ENCODE results near the gene PIEZO2.

DNA sequence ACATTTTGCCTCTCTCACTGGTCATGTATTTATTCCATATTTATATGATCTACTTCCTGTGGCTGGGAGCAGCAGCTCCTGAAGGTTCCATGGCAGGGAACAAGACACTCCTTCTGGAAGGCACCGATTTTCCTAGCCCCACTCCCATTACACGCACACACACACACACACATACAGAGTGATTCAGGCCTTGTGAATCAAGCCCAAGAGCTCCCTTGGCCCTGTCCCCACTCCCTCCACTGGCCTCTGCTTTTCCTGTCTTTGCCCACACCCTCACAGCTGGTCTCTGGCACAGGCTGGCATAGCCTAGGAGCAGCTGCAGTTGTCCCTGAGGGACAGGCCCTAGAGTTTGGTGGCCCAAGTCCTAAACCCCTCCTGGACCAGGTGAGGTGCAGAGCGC, 421.9 kb downstream of the PIEZO2 start:
- TF ChIP-seq POLR2AphosphoS5 (IDR thresholded peaks at IDR 0.05; ENCODE audit: low read depth, low read length) (no peak), CTCF (IDR thresholded peaks at IDR 0.05) (no peak), REST (IDR thresholded peaks at IDR 0.05; ENCODE audit: insufficient read depth in 1 of 2, low read depth in 2 of 2, low read length in 1 of 2) (no peak), SIN3A (IDR thresholded peaks at IDR 0.05; ENCODE audit: borderline replicate concordance, insufficient read depth, low read depth, low read length) (no peak)

All from Panc1 (cell line).